AG09319 (cell line): ENCODE data around the gene ARV1.

Source experiments
- DNase-seq: peaks from one replicate; pipeline ENCODE4 v3.0.0-alpha.2; 2010; ENCODE audit warnings: low read depth; ENCODE audit errors: extremely low read depth
- CTCF ChIP-seq: IDR thresholded peaks from 2 replicates; pipeline ENCODE4 v1.5.1; 2011; ENCODE audit warnings: low read depth, mild to moderate bottlenecking, inconsistent platforms, low read length, moderate library complexity

Gene ARV1

GRCh38 chr1:230964896-230965295 lies 14.0 kb upstream of the ARV1 start:
- no peak for DNase-seq
- no peak for TF ChIP-seq CTCF

GRCh38 chr1:230965535-230965934 lies 13.4 kb upstream of the ARV1 start:
- DNase-seq, result no peak
- no peak for TF ChIP-seq CTCF

GRCh38 chr1:230966358-230966873 lies 12.5 kb upstream of the ARV1 start:
- no peak for TF ChIP-seq CTCF
- DNase-seq, result no peak

GRCh38 chr1:230970432-230970831 lies 8.5 kb upstream of the ARV1 start:
- no peak for DNase-seq
- TF ChIP-seq CTCF, result no peak

GRCh38 chr1:230971771-230972170 lies 7.1 kb upstream of the ARV1 start:
- TF ChIP-seq CTCF, result no peak
- no peak for DNase-seq

GRCh38 chr1:230972855-230973271 lies 6.0 kb upstream of the ARV1 start:
- no peak for TF ChIP-seq CTCF
- DNase-seq, result no peak

- no peak for DNase-seq
- no peak for TF ChIP-seq CTCF
Observed at GRCh38 chr1:230975636-230976035, 3.3 kb upstream of the ARV1 start.
